H54 (cell line): ENCODE results near the gene PTPRE.

ENCODE experiments used
- DNase-seq: peaks from one replicate; pipeline ENCODE4 v3.0.0; 2011; ENCODE audit warnings: low spot score, mixed read lengths; ENCODE audit not compliant: insufficient read length
- FAIRE-seq: peaks from 3 replicates; lab custom pipeline; 2011; peaks lifted over from hg19 to GRCh38; lab: Jason Lieb, UNC
- POLR2A ChIP-seq: IDR thresholded peaks from 2 replicates; pipeline ENCODE4 v1.6.1; 2011; ENCODE audit warnings: low read depth, mild to moderate bottlenecking, low read length

The PTPRE gene

DNA sequence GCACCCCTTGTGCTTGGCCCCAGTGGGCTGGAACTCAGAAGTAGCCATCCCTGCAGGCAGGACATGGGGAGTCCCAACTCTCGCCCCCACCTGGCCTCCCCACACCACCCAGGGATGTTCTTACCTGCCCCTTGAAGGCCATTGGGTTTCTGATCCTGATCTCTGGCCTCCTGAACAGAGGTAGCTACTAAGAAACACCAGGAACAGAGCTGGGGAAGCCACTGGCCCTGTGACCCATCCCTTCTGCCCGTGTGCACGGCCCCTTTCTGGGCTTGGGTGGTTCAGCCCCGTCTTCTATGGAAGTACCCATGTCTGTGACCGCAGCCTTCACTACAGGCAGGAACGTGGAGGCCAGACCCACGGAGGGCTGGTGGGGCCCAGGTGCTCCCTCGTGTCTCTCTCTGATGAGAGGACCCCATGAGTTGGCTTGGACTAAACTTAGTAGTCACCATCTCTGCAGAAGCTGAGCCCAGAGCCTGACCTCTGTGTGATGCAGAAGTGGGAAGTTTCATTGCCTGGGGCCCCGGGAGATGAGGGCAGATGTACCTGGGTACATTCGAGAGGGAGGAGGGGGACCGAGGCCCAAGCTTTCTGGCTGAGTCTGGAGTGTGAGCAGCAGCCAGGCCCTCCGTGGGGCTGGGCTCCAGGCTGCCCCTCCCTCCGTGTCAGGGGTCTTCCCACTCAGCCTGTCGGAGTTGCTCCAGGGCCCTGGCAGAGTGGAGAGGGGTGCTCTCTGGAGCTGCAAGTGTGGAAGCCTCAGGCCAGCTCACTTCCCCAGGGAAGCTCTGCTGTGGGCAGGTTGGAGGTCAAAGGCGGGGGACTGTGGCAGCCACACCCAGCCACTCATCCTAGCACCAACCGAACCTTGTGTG is 138.3 kb downstream of the PTPRE start:
- no peak for FAIRE-seq
- no peak for DNase-seq
- no peak for TF ChIP-seq POLR2A

DNA sequence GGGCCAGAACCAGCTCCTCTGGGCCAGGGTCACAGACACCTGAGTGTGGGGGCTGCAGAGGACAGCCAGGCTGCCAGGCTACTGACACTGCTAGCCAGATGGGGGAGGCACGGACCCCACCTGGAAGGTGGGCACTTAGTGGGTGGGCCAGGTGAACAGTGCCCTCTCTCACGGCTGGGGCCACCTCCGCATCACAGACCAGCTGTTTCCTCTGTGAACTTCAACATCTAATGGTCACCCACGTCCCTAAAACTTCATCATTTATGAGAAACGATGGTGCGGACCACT is 138.9 kb downstream of the PTPRE start:
- DNase-seq (no peak), FAIRE-seq (no peak)
- TF ChIP-seq POLR2A = no peak

DNA sequence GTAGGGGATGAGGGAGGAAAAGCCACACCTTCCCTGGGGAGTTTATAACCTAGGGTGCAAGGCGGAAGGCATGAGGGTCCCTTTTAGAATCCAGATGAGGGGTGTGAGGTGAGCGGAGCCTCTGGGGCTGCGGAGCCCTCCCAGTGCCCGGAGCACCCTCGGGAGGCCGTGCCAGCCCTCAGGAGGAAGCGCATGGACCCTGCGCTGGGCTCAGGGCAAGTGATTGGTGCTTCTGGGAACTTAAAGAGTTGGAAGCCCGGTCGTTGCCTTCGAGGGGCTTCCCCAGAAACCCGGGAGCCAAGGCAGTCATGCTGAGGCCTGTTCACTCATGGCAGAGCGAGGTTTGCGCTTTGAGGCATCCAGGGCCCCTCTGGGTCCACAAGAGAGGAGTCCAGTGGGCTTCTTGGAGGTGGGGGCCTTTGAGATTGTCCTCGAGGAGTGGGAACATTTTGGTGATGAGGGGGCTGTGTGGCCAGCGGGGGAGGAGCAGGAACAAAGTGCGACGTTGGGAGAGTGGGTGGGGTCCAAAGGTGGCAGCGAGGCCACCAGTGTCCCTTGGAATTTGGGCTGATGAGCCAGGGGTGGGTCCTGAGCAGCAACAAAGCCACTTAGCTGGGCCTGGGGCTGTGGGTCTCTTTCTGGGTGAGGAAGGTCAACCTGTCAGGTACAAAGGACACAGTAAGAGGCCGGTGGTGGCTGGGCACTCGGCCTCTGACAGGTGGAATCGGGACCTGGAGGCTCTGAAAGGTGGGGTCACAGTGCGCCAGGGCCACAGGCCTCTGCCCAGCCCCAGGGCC is 139.5 kb downstream of the PTPRE start:
- FAIRE-seq (no peak), DNase-seq (no peak)
- no peak for TF ChIP-seq POLR2A

DNA sequence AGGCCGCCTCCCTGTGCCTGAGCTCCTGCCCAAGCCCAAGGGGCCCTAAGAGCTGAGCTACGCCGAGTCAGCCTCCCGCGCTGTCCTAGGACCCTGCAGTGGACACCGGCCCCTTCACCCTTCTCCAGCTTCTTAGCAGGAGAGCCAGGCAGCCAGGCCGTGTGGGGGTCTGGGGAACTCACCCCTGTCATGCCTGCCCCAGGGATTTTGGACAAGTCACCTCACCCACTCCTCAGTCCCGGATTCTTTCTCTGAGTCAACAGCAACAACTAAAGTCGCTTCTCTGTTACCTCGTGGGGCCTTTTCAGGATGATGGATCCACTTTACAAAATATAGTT is 140.0 kb downstream of the PTPRE start:
- no peak for TF ChIP-seq POLR2A
- no peak for FAIRE-seq
- no peak for DNase-seq

DNA sequence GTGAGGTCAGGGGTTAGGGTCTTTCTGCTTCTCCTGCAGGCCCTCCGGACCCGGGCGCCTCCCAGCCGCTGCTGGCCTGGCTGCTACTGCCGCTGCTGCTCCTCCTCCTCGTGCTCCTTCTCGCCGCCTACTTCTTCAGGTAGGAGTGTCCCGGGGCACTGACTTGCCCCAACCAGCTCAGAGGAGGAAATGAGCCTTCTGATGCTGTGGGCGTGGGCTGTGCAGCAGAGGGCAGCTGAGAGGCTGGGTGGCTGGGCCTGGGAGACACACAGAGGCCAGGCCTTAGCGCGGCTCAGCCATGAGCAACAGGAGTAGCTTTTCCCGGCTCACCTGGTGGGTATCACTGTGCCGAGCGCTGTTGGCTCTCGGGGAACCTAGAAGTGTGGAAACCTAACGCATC is 140.4 kb downstream of the PTPRE start:
- no peak for DNase-seq
- TF ChIP-seq POLR2A = no peak
- FAIRE-seq = no peak

DNA sequence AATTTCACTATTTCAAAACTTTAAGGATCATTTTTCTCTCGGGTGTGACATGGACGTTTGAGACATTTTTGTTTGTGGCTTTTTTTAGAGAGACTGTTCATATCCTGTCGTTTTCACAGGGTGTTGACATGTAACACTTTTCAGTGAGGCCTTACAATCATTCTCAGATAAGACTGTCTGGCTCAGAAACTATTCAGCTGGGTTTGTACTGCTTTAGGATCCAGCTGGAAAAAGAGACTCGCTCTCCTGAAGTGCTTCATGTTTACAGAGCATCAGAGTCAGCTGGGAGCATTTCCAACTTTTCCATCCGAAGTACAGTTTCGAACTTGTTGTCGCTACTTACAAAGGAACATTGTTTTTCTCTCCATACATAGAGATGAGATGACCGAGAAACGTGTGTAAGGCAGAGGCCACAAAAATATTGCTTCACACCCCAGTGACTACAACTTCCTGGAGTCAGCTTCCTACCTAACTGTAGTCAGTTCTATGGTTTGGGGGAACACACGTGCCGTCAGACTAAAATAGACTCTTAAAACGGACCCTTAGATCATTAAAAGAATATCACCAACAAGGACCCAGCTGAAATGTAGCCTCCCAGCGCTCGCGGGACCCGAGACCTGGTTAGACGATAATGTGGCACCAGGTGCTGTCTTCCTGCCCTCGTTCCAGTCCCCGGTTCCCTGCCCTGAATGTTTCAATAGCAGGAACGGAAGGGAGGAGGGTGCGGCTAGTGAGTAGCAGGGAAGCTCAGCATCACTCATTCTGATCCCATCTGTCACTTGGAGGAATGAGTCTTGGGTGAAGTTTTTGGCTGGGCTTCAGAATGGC is 141.3 kb downstream of the PTPRE start:
- FAIRE-seq (no peak), DNase-seq (no peak)
- TF ChIP-seq POLR2A = no peak

DNA sequence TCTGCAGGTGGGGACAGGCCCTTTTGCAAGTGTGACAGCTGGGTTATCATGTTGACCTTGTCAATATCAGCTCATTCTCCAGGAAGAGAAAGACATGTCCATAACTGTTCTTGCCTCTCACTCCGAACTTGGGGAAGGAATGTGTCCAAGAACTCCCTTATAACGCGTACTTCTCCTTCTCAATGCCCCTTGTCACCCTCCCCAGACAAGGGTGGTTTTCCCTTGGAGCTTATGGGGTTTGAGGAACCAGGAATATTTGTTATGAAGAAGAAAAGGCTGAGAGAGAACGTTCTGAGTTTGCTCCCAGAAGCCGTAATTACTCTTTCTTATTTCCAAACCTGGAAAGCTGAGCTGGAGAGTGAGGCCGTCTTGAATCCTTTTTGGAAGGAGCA is 141.9 kb downstream of the PTPRE start:
- TF ChIP-seq POLR2A = no peak
- no peak for FAIRE-seq
- no peak for DNase-seq

DNA sequence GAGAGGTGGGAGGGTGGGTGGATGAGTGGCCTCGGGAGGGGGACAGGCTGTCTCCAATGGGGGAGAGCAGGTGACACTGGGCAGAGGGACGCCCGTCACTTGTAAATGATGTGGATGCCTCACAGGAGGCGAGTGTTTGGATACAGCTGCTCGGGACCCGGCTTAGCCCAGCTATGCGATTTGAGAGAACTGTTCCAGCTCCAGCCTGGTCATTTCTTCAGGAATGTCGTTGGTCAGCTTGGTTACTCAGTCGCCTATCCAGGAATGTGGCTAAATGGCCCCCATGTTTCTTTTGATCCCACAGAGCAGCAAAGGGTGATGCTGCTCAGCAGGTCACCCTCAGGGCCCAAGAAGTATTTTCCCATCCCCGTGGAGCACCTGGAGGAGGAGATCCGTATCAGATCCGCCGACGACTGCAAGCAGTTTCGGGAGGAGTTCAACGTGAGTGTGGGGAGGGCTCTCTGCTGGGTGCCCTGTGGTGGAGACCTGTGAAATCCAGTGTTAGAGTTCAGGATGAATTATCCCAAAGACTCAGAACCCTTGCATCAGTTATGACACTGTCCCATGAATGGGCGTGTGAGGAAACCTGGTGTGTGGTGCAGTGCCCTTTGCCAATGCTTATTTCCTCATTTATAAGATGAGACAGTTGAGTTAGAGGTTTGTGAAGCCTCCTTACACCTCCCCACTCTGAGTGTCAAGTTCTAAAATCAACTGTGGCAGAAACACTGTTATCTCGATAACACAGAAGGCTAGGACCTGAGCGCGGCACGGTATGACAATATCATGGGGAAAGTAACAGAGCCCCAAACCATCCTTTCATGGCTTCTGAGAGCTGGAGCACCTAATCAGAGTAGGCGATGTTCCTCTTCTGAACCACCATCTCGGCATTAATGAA is 142.6 kb downstream of the PTPRE start:
- TF ChIP-seq POLR2A = no peak
- no peak for FAIRE-seq
- DNase-seq = no peak

DNA sequence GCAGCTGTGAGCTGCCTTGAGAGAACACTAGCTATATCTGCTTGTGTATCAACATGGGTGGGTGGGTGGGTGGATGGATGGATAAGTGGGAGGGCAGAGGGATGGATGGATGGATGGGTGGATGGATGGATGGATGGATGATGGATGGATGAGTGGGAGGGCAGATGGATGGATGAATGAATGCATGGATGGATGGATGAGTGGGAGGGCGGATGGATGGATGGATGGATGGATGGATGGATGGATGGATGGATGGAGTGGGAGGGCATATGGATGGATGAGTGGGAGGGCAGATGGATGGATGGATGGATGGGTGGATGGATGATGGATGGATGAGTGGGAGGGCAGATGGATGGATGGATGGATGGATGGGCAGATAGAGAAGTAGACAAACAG is 143.2 kb downstream of the PTPRE start:
- no peak for DNase-seq
- no peak for FAIRE-seq
- no peak for TF ChIP-seq POLR2A

DNA sequence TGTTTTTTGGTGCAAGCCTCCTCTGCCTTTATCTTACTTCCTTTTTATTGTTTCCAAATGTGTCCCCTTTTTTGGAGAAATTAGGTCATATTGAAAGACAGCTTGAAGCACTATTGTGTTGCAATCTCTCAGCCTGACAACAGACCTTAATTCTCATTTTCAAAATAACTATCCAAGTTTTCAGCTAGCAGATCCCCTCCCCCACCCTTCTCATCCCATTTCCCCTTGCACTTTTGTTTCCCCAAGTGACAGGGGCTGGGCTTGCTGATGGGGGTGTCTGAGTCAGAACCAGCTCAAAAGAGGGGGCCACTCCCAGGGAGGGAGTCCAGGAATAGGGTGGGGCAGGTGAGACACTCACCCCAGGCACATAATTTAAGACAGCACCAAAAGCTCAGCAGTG is 144.0 kb downstream of the PTPRE start:
- no peak for TF ChIP-seq POLR2A
- no peak for DNase-seq
- FAIRE-seq = no peak

DNA sequence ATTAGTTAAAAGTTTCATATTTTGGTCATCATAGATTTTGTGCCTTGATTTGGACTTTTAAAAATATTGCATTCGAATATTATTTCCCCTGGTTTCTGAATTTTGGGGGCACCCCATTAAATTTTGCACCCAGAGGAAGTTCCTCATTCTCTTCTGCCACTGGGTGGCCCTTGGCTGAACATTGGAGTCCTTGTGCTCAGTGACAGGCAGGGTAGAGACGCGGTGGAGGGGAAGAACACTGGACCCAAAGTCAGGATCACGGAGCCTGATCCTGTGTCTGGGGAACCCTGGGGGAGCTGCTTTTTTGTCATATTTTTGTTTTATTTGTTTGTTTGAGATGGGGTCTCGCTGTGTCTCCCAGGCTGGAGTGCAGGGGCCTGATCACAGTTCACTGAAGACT is 144.6 kb downstream of the PTPRE start:
- no peak for FAIRE-seq
- TF ChIP-seq POLR2A = no peak
- no peak for DNase-seq

DNA sequence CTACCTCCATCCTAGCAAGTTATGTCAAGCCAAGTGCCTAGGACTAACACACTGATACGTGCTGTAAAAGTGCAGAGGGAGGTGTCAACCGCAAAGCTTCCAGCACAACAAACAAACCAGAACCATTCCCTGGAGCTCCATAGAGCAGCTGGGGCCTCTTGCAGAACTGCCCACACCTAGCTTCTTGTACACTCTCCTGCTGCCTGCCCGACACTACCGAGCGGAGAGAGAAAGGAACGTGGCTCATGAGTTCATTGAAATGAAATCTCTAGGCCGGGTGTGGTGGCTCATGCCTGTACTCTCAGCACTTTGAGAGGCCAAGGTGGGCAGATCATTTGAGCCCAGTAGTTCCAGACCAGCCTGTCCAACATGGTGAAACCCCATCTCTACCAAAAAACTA is 145.8 kb downstream of the PTPRE start:
- TF ChIP-seq POLR2A = no peak
- DNase-seq = no peak
- no peak for FAIRE-seq

DNA sequence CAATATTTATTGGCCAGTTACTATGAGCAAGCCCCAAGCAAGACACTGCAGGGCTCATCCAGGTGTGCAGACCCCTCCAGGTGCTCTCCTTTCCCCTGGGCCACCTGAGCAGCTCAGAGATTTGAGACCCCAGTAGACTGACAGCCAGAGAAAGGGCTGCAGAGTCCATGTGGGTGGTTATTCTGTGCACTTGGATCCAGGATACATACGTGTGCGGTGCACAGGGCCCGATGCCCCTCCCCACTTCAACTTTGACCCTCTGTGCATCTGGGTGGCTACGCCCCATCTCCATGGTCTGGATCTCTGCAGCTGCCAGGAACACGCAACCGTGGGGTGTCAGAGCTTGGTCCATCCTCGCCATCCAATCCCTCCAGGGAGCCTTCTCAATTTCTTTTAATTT is 146.5 kb downstream of the PTPRE start:
- FAIRE-seq (no peak), DNase-seq (no peak)
- no peak for TF ChIP-seq POLR2A
